CD4-positive, alpha-beta T cell (primary cell): ENCODE data around the gene TSBP1. TPM values are rescaled to one million over a fixed set of nuclear protein-coding genes. Genes with fewer than 3 reads are reported as not detected.

Source experiments
- ATAC-seq: fragments of 200-7000 bp; cut with Tn5 transposase; one replicate; pipeline ENCODE4 v1.10.0; 2022; ENCODE audit warnings: mild to moderate bottlenecking; ENCODE audit not compliant: poor library complexity
- CTCF ChIA-PET: fragments of 350-600 bp; sonication (Branson Sonifier 250); formaldehyde crosslinking; loops from one replicate; lab custom pipeline; 2021; ENCODE audit warnings: antibody characterized with exemption, inconsistent platforms; lab: Charles Lee
- POLR2A ChIA-PET: fragments of 350-600 bp; sonication (Branson Sonifier 250); formaldehyde crosslinking; loops from one replicate; lab custom pipeline; 2021; ENCODE audit warnings: antibody characterized with exemption, inconsistent platforms; lab: Charles Lee
- DNase-seq, 14 experiments: peaks; one replicate each; pipeline ENCODE4 v3.0.0-alpha.2; 2013 to 2020; ENCODE audit warnings: mixed read lengths in 2 of 14
- H3K27ac ChIP-seq, 2 donors: one replicate each; pipeline versions ENCODE4 v1.5.1 to v1.7.0; 2013; ENCODE audit warnings: low read length in 2 of 2, low read depth in 1 of 2, mild to moderate bottlenecking in 1 of 2
- H3K27me3 ChIP-seq, 2 experiments: 1 replicate in 1 of 2; 2 replicates in 1 of 2; pipeline versions ENCODE4 v1.6.1 to v1.7.0; 2013; ENCODE audit warnings: low read length in 2 of 2, control low read depth in 1 of 2, mild to moderate bottlenecking in 1 of 2, moderate library complexity in 1 of 2; ENCODE audit not compliant: insufficient read depth in 2 of 2, control insufficient read depth in 1 of 2
- H3K36me3 ChIP-seq: one replicate; pipeline ENCODE4 v1.6.1; 2013; ENCODE audit warnings: low read length, control low read depth; ENCODE audit not compliant: insufficient read depth
- H3K4me1 ChIP-seq: one replicate; pipeline ENCODE4 v1.6.1; 2013; ENCODE audit warnings: low read length, control low read depth; ENCODE audit not compliant: insufficient read depth
- H3K4me3 ChIP-seq: one replicate; pipeline ENCODE4 v1.5.1; 2013; ENCODE audit warnings: mild to moderate bottlenecking, low read length, moderate library complexity
- H3K9me3 ChIP-seq, 2 experiments: 1 replicate in 1 of 2; 2 replicates in 1 of 2; pipeline versions ENCODE4 v1.6.1 to v1.7.0; 2013; ENCODE audit warnings: low read length in 2 of 2, mild to moderate bottlenecking in 2 of 2, control low read depth in 1 of 2, moderate library complexity in 1 of 2; ENCODE audit not compliant: control insufficient read depth in 1 of 2, insufficient read depth in 1 of 2
- H3K27ac Mint-ChIP-seq: one replicate; pipeline ENCODE4 v1.8.0; 2020; ENCODE audit warnings: mixed read lengths
- H3K27me3 Mint-ChIP-seq: one replicate; pipeline ENCODE4 v1.8.0; 2021; ENCODE audit warnings: mixed read lengths
- H3K36me3 Mint-ChIP-seq: one replicate; pipeline ENCODE4 v1.8.0; 2021; ENCODE audit warnings: low read depth, mixed read lengths
- H3K4me1 Mint-ChIP-seq: one replicate; pipeline ENCODE4 v1.8.0; 2021; ENCODE audit warnings: low read depth, mixed read lengths
- H3K4me3 Mint-ChIP-seq: one replicate; pipeline ENCODE4 v1.8.0; 2020; ENCODE audit warnings: mild to moderate bottlenecking, mixed read lengths
- H3K9me3 Mint-ChIP-seq: one replicate; pipeline ENCODE4 v1.8.0; 2020; ENCODE audit warnings: mixed read lengths
- intact Hi-C, 2 experiments: fragments of 100-400 bp; cut with DNase I in 1 of 2; cut with micrococcal nuclease in 1 of 2; formaldehyde crosslinking; loops; one replicate each; pipeline versions ENCODE4 v1.15.1 to v1.9.0; 2023 to 2025; cut with DNase I, micrococcal nuclease
- total RNA-seq, 174 experiments: library from RNA in 2 of 174; stranded (reverse) in 2 of 174; gene quantifications; one replicate each; pipeline ENCODE4 v1.2.3 and lab custom pipeline; 2021 to 2026
- TF ChIP-seq, protein P1 (sequence below): fragments of 200-600 bp; IDR thresholded peaks from one replicate; pipeline ENCODE4 v1.8.0; 2022; ENCODE audit warnings: antibody characterized with exemption, mild to moderate bottlenecking

The TSBP1 gene
- total RNA-seq, 2 experiments from 2014 or later, result not detected

GRCh38 chr6:32396028-32396427, 24.3 kb upstream of the TSBP1 start:
- intact Hi-C loops, result no loop called here

DNA sequence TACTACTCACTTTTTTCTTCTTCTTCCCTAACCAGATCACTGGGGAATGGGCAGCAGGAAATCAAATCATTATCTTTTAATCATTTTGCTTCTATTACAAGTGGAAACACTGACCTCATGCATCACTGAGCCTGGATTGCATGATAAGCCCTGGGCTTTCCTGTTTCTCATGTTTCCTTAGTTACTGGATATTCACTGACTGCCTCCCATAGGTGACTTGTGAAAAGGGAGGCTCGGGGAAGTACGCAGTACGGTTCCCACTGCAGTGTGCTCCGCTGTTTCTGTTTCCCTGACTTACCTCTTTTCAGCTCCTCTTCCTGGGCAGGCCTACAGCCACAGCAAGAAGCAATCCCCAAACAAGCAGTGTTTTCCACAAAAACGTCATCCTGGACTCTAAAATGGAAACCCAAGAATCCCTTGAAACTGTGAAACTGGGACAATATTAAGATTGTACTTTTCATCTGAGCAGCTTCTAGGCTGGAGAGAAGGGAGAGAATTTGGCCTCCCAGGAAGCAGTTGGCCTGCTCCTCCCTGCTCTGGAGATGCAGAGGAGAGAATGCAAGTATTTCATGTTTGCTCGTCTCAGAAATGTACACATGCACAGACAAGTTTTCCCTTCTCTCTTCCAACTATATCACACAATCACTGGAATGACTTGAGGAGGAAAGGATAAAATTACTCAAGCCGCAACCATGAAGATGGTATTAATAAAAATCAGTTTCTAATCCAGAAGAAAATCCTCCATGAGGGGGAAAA, 22.1 kb upstream of the TSBP1 start:
- no peak for DNase-seq
- Histone ChIP-seq H3K36me3 (no peaks in the 10 kb centered on the region), H3K9me3 (no peaks in the 10 kb centered on the region), H3K4me1 (no peaks in the 10 kb centered on the region), H3K4me3 (no peak overlapping the region), H3K27ac (no peak overlapping the region), H3K27me3 (no peaks in the 10 kb centered on the region)
- intact Hi-C loops, result no loop called here
- CTCF ChIA-PET, result no interaction called here
- no peak for ATAC-seq
- no peaks in the 10 kb centered on the region for H3K9me3 Mint-ChIP-seq
- POLR2A ChIA-PET, result no interaction called here
- H3K27ac Mint-ChIP-seq, result no peak overlapping the region
- no peaks in the 10 kb centered on the region for H3K4me1 Mint-ChIP-seq
- no peaks in the 10 kb centered on the region for H3K36me3 Mint-ChIP-seq
- no peak overlapping the region for H3K4me3 Mint-ChIP-seq
- TF ChIP-seq, protein P1, sequence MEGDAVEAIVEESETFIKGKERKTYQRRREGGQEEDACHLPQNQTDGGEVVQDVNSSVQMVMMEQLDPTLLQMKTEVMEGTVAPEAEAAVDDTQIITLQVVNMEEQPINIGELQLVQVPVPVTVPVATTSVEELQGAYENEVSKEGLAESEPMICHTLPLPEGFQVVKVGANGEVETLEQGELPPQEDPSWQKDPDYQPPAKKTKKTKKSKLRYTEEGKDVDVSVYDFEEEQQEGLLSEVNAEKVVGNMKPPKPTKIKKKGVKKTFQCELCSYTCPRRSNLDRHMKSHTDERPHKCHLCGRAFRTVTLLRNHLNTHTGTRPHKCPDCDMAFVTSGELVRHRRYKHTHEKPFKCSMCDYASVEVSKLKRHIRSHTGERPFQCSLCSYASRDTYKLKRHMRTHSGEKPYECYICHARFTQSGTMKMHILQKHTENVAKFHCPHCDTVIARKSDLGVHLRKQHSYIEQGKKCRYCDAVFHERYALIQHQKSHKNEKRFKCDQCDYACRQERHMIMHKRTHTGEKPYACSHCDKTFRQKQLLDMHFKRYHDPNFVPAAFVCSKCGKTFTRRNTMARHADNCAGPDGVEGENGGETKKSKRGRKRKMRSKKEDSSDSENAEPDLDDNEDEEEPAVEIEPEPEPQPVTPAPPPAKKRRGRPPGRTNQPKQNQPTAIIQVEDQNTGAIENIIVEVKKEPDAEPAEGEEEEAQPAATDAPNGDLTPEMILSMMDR, result no peak
- peaks cover 20% of the 10 kb centered on the region for H3K27me3 Mint-ChIP-seq

More at GRCh38 chr6:32396028-32396427, 24.3 kb upstream of the TSBP1 start:
- CTCF ChIA-PET, result no interaction called here
- TF ChIP-seq, protein P1, result no peak
- Histone ChIP-seq H3K4me1 (no peaks in the 10 kb centered on the region), H3K36me3 (no peaks in the 10 kb centered on the region), H3K27ac (no peak overlapping the region), H3K9me3 (no peaks in the 10 kb centered on the region), H3K27me3 (no peaks in the 10 kb centered on the region), H3K4me3 (no peak overlapping the region)
- no peaks in the 10 kb centered on the region for H3K36me3 Mint-ChIP-seq
- no peak overlapping the region for H3K27ac Mint-ChIP-seq
- POLR2A ChIA-PET, result no interaction called here
- peaks cover 18% of the 10 kb centered on the region for H3K27me3 Mint-ChIP-seq
- H3K4me1 Mint-ChIP-seq, result no peaks in the 10 kb centered on the region
- DNase-seq (no peak), ATAC-seq (no peak)
- H3K9me3 Mint-ChIP-seq, result no peaks in the 10 kb centered on the region
- no peak overlapping the region for H3K4me3 Mint-ChIP-seq

GRCh38 chr6:32391505-32391904, 19.8 kb upstream of the TSBP1 start:
- ATAC-seq, result no peak
- Histone ChIP-seq H3K27ac (no peak overlapping the region), H3K36me3 (no peaks in the 10 kb centered on the region), H3K4me3 (no peak overlapping the region), H3K27me3 (no peaks in the 10 kb centered on the region), H3K9me3 (no peaks in the 10 kb centered on the region), H3K4me1 (no peaks in the 10 kb centered on the region)
- Mint-ChIP-seq H3K4me1 (no peaks in the 10 kb centered on the region), H3K9me3 (no peaks in the 10 kb centered on the region), H3K36me3 (no peaks in the 10 kb centered on the region), H3K4me3 (no peak overlapping the region), H3K27me3 (peaks cover 34% of the 10 kb centered on the region), H3K27ac (no peak overlapping the region)
- CTCF ChIA-PET, result no interaction called here
- POLR2A ChIA-PET, result no interaction called here
- intact Hi-C loops, result no loop called here
- DNase-seq, result no peak
- TF ChIP-seq, protein P1, result no peak
